Measurements from ENCODE around the gene DPEP3.
"Not testable (repeated sequence)": the region's sequence is repeated elsewhere in the genome, so short reads cannot be mapped to it uniquely, and the experiment has no call there.

Gene DPEP3

DNA sequence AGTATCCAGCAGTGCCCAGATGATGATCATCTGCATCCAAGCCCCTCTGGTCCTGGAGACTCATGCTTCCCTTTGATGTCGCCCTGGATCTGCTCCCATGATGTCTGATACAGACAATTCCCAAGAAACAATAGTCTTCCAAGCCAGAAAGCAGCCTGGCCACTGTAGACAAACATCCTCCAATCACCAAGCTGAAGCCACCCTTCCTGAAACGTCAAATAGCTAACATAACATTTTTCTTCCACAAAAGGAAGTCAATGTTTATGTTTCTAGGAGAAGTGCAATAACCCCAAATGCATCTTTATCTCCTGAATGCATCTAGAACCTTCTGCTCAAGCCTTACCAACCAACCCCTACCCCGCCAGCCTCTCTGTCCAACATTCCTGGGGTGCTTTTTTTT, 20.2 kb upstream of the DPEP3 start:
- no peak overlapping the region for H3K4me3 ChIP-seq (ENCODE audit: low read depth, low read length)
- TF ChIP-seq, protein P1, sequence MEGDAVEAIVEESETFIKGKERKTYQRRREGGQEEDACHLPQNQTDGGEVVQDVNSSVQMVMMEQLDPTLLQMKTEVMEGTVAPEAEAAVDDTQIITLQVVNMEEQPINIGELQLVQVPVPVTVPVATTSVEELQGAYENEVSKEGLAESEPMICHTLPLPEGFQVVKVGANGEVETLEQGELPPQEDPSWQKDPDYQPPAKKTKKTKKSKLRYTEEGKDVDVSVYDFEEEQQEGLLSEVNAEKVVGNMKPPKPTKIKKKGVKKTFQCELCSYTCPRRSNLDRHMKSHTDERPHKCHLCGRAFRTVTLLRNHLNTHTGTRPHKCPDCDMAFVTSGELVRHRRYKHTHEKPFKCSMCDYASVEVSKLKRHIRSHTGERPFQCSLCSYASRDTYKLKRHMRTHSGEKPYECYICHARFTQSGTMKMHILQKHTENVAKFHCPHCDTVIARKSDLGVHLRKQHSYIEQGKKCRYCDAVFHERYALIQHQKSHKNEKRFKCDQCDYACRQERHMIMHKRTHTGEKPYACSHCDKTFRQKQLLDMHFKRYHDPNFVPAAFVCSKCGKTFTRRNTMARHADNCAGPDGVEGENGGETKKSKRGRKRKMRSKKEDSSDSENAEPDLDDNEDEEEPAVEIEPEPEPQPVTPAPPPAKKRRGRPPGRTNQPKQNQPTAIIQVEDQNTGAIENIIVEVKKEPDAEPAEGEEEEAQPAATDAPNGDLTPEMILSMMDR (IDR thresholded peaks at IDR 0.05; ENCODE audit: borderline replicate concordance, insufficient read depth, low read depth, low read length), result no peak

DNA sequence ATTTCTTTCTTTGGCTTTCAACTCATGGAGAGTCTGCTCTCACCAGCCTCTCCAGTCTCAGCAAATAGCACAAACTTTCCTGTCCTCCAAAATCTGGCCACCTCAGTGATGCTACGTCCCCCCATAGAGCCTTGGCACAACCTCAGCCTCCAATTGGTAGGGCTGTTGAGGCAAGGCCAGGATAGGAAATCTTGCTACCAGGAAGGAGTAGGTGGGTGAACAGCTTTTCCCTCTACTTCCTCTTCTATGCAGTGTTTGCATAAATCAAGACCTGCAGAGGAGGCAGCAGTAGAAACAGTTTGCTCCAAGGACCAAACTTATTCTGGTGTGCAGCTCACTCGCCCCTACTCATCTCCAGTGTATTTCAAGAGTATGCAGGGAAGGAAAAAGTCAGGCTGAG, 19.7 kb upstream of the DPEP3 start:
- TF ChIP-seq, protein P1 (IDR thresholded peaks at IDR 0.05; ENCODE audit: borderline replicate concordance, insufficient read depth, low read depth, low read length), result no peak
- no peak overlapping the region for H3K4me3 ChIP-seq (ENCODE audit: low read depth, low read length)

DNA sequence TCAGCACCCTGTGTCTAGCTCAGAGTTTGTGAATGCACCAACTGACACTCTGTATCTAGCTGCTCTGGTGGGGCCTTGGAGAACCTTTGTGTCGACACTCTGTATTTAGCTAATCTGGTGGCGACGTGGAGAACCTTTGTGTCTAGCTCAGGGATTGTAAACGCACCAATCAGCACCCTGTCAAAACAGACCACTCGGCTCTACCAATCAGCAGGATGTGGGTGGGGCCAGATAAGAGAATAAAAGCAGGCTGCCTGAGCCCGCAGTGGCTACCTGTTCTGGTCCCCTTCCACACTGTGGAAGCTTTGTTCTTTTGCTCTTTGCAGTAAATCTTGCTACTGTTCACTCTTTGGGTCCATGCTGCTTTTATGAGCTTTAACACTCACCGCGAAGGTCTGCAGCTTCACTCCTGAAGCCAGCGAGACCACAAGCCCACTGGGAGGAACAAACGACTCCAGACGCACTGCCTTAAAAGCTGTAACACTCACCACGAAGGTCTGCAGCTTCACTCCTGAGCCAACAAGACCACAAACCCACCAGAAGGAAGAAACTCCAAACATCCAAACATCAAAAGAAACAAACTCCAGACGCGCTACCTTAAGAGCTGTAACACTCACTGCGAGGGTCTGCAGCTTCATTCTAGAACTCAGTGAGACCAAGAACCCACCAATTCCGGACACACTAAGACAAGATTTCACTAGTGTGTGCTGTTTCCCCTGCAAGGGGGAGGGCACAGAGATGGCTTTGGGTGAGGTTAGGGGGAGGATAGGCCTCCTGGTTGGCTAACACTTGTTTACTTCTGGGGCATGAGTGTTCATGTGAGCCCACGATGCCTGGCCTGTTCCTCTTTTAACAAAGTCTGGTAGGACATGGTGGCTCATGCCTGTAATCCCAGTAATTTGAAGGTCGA, 18.7 kb upstream of the DPEP3 start, which contains the start of gene DPEP2:
DPEP2 (minus strand) TSS at position 706 of the 910 bp plus-strand sequence. CDS start 6,272 bp downstream, outside the sequence.
- H3K4me3 ChIP-seq (ENCODE audit: low read depth, low read length), result not testable (repeated sequence)

DNA sequence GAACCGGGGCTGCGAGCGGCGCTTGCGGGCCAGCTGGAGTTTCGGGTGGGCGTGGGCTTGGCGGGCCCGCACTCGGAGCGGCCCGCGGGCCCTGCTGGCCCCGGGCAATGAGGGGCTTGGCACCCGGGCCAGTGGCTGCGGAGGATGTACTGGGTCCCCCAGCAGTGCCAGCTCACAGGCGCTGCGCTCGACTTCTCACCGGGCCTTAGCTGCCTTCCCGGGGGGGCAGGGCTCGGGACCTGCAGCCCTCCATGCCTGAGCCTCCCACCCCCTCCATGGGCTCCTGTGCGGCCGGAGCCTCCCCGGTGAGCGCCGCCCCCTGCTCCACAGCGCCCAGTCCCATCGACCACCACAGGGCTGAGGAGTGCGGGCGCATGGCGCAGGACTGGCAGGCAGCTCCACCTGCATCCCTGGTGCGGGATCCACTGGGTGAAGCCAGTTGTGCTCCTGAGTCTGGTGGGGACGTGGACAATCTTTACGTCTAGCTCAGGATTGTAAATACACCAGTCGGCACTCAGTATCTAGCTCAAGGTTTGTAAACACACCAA, 18.0 kb upstream of the DPEP3 start:
- H3K4me3 ChIP-seq (ENCODE audit: low read depth, low read length), result not testable (repeated sequence)

DNA sequence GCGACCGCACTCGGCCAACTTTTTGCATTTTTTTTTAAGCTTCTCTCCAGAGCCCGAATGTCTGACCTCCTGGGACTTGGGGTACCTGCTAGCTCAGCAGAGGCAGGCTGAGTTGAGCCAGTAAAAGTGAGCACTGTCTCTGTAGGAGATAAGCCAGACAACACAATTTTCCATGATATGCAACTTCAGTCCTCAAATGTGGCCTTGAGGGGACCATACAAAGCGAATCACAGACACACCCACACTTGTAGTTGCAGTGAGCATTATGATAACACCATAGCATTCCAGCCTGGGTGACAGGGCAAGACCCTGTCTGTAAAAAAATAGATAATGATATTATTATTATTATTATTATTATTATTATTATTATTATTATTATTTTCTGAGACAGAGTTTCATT, 16.4 kb upstream of the DPEP3 start:
- no peak overlapping the region for H3K4me3 ChIP-seq (ENCODE audit: low read depth, low read length)
- TF ChIP-seq, protein P1 (IDR thresholded peaks at IDR 0.05; ENCODE audit: borderline replicate concordance, insufficient read depth, low read depth, low read length), result no peak

DNA sequence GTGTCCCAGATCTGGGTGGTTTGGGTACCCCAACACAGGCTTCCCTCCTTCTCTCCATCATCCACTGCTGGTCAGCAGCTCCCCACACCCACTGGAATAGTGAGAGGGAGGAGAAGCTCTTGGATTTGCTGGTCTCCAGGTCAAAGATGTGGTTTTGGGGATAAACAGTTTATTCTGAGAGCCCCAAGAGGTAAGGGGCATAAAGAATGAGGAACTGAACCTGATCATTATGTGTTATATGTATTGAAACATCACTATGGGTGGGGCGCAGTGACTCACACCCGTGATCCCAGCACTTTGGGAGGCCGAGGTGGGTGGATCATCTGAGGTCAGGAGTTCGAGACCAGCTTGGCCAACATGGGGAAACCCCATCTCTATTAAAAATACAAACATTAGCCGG, 15.1 kb upstream of the DPEP3 start:
- no peak overlapping the region for H3K4me3 ChIP-seq (ENCODE audit: low read depth, low read length)
- TF ChIP-seq, protein P1 (IDR thresholded peaks at IDR 0.05; ENCODE audit: borderline replicate concordance, insufficient read depth, low read depth, low read length), result no peak

DNA sequence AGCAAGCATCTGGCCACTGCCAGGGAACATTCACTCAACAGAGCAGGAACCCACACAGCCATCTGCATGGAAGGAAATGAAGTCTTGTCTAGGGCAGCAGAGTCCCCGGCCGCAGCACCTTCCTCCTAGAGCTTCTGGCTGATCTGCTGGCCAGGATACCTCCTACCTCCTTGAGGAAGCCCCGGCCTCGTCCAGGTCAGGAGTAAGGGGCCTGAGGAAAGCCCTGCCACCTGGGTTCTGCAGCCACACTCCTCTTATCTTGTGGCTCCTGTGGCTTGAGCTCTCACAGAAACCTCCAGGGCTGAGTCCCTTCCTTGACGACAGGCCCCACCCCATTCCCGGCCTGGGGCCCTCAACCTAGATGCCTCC, 13.7 kb upstream of the DPEP3 start:
- H3K4me3 ChIP-seq (ENCODE audit: low read depth, low read length), result not testable (repeated sequence)

DNA sequence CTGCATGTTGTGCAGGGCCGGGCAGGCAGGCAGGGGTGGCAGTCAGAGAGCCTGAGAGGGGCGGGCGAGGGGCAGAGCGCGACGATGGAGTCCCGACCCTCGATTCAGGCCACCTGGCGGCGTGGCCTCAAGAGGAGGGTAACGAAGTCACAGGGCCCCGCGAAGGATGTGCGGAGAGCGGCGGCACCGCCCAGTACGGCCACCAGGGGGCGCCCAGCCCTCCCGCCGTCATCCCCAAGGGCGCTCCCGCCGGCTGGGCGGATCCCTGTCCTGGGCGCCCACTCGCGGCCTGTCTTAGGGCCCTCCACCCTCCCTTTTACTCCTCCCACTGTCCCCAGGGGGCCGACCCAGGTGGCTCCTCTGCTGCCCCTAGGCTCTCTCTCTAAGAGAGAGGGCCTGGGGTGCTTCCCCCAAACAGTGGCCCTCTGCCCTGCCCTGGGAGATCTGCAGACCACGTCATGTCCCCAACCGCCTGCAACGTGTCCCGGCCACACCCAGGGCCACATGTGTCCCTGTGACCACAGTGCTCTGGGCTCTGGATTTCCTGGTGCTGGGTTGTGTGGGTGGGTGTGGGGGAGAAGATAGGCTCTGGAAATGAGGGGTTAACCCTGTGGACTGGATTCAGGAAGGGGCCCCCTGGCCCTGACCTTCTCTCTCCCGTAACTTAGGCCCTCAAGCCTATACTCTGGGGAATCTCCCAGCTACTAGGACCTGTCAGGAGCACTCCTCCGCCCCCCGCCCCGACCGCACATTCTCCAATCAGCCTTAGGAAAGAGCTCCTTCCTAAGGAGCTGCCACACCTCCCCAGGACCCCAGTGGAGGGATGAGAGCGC, 13.1 kb upstream of the DPEP3 start:
- TF ChIP-seq, protein P1 (IDR thresholded peaks at IDR 0.05; ENCODE audit: borderline replicate concordance, insufficient read depth, low read depth, low read length), result peak; percentile 99
- H3K4me3 ChIP-seq (ENCODE audit: low read depth, low read length), result peak overlapping the region; percentile 28
